Measurements from ENCODE around the gene HOXA6.

The HOXA6 gene

DNA sequence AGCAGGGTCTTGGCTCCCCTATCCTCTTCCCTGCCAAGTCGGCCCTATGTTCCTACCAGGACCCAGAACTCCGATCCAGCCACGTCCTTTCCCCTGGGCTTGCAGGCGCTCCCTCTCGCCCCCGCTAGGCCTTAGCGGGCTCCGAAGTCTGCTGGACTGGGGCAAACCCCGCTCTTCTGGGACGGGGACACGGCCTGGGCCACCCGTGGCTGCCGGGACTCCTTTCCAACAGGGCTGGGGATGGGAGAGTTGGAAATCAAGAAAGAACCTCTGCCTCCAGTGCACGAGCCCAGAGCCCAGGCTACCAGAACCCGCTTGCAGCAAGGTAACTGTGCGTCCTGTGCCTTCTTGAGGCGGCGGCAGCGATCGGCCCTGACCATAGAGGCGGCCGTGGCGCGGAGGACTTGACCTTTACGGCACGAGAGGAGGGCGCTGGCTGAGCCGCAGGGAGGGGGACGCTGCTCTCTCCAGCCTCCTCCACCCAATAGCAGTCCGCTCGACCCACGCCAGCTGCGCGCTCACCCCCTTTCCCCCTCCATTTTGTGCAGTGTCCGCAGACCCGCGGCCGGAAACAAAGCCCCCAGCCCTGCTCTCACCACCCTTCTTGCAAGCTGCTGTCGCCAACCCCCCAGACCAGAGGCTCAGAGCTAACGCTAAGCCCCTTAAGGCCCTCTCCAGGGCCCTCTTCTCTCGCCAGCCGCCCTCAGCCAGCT lies 44.4 kb upstream of the HOXA6 start:
- TF ChIP-seq, protein P1, sequence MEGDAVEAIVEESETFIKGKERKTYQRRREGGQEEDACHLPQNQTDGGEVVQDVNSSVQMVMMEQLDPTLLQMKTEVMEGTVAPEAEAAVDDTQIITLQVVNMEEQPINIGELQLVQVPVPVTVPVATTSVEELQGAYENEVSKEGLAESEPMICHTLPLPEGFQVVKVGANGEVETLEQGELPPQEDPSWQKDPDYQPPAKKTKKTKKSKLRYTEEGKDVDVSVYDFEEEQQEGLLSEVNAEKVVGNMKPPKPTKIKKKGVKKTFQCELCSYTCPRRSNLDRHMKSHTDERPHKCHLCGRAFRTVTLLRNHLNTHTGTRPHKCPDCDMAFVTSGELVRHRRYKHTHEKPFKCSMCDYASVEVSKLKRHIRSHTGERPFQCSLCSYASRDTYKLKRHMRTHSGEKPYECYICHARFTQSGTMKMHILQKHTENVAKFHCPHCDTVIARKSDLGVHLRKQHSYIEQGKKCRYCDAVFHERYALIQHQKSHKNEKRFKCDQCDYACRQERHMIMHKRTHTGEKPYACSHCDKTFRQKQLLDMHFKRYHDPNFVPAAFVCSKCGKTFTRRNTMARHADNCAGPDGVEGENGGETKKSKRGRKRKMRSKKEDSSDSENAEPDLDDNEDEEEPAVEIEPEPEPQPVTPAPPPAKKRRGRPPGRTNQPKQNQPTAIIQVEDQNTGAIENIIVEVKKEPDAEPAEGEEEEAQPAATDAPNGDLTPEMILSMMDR (IDR thresholded peaks at IDR 0.05; ENCODE audit: low read length, missing control alignments), result no peak
- no peak overlapping the region for H3K4me3 ChIP-seq (replicated peaks; ENCODE audit: low read depth, low read length)

DNA sequence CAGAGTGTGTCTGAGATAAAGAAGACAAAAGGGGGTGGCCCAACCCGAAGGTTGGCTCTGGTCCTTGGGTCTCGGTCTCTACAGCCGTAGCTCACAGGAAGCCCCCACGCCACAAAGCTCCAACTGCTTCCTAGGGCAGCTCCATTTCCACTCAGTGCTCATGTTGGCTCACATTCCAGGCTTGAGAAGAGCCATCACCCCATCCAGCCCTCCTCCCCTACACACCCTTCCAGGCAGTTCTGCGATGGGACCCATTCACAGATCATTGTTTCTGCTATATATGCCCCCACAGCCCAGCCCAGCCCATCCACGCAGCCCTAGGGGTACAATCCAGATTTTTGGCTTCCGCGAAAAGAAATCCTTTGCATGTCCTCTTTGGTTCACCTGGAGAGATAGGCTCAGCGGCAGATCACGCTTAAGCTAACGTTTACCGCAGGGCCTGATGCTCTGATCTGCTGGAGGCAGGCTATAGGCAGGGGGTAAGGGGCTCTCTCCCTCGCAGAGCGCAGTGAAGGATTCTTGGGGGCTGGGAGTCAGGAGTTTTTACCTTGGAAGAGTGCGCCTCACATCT lies 43.7 kb upstream of the HOXA6 start:
- TF ChIP-seq, protein P1 (IDR thresholded peaks at IDR 0.05; ENCODE audit: low read length, missing control alignments), result no peak
- DNase-seq (ENCODE audit: low read depth), result no peak
- H3K4me3 ChIP-seq (replicated peaks; ENCODE audit: low read depth, low read length), result no peak overlapping the region

More for the DNA sequence above, 44.4 kb upstream of the HOXA6 start:
- no peak for DNase-seq (ENCODE audit: low read depth)

DNA sequence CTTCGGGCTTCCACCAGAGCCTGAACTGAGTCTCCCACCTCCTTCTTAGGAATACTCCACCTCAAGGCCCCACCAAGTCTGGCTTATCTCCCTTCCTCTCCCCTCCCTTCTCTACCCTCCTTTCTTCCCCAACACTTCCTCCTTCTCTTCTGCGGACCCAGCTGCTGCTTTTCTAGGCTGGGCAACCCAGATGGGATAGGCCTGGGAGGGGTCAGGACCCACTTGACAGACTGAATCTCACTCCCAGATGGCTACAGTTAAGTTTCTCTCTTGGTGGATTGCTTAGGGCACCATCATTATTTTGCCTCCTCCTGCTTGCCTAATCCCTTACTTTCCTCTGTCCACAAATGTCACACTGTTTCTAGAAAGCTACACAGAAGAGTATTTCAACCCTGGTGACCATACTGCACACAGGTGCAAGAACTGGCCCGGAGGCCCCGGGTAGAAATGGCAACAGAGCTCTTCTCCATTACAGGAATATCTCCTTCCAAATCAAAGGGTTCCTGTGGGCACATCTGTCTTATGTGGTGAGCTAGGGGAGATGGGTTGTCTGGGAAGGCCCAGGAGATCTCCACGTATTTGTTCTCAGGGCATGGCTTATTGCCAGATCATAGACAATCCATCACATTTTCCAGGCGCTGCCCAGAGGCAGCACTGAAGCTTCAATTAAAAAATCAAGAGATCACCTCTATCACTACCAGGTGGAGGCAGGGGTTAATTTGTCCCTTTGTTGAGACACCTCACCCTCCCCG lies 42.6 kb upstream of the HOXA6 start:
- TF ChIP-seq, protein P1 (IDR thresholded peaks at IDR 0.05; ENCODE audit: low read length, missing control alignments), result no peak
- H3K4me3 ChIP-seq (replicated peaks; ENCODE audit: low read depth, low read length), result no peak overlapping the region
- no peak for DNase-seq (ENCODE audit: low read depth)

DNA sequence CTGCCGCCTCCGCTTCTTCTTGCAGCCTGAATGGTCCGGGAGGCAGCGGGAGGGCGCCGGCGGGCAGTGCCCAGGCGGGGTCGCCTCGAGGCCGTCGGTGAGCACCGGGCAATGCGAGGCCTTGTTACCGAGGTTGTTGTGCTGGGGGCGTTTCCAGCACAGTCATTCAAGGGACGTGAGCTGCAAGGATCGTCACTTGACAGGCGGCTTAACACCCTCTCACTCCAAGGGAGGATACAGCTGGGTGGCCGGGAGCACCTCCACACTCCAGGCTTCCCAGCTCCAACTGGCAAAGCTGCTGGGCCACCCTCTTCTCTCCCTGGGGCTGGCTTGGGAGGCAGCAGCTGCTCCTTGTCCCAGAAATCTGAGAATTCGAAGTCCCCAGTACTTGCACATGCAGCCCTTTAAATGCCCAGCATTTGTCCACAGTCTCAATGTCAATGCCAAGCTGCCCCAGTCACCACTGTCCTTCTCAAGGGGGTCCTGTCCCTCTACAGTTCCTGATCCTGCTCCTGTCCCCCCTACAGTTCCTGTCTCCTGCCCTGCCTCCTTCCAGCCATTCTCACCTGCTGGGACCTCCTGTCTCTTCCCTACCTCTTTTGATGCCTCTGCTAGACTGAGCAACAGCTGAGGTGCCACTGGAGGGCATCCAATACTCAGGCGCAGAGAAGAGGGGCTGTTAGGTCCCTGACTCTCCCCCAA lies 41.9 kb upstream of the HOXA6 start:
- TF ChIP-seq, protein P1 (IDR thresholded peaks at IDR 0.05; ENCODE audit: low read length, missing control alignments), result no peak
- DNase-seq (ENCODE audit: low read depth), result no peak
- no peak overlapping the region for H3K4me3 ChIP-seq (replicated peaks; ENCODE audit: low read depth, low read length)

DNA sequence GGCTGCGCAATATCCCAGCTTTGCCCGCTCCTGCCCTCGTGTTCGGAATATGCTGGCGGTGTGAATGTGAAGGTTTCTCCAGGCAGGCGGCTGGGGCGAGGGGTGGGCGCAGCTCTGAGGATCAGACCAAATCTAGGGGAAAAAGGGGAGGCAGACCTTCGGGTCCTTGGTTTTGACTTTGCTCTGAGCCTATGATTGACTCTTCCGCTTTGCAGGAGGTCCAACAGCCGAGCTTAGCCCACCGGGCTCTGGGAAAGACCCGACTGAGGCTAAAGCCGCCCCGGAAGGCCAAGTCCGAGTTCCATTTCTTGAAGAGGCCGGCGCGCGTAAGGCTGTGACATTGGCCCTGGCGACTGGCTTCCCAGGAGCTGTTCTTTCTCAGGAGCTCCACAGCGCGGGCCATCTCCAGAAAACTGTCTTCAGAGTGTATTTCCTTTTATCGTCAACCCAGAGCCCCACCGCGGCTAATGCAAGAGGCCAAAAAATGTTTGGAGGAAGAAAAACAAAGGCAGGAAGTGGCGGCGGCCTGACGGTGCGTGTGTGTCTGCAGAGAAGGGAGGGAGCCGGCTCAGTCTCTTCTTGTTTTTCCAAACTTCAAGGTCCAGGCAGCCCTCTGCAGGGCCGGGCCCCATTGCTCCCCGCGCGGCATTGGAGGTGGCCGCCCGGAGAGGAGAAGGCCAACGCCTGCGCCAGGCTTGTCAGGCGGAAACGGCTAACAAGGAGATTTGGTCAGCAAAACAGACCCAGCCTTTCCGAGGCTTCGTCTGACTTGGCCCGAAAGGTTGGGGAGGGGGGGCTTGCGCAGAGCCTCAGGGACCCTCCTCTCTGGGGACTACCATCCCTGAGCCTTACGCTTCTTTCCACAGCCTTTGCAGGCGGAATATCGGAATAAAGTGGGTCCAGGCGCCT lies 41.1 kb upstream of the HOXA6 start:
- peak overlapping the region; percentile 21 for H3K4me3 ChIP-seq (replicated peaks; ENCODE audit: low read depth, low read length)
- DNase-seq (ENCODE audit: low read depth), result peak; percentile 47

More for the DNA sequence above, 41.1 kb upstream of the HOXA6 start:
- TF ChIP-seq, protein P1 (IDR thresholded peaks at IDR 0.05; ENCODE audit: low read length, missing control alignments), result no peak

Data from fibroblast of pulmonary artery (primary cell).